Measurements from ENCODE around the gene RALGPS1. TPM values are rescaled to one million over a fixed set of nuclear protein-coding genes. Genes with fewer than 3 reads are reported as not detected.

RALGPS1 gene
- total and polyA plus RNA-seq, 2 of the 8 experiments (the other 6 are each of a cell fraction or from before 2014, with no cell fraction given): 20.0 to 23.5 TPM

GRCh38 chr9:127209220-127209619, 294.6 kb downstream of the RALGPS1 start:
- Histone ChIP-seq H3K14ac (ENCODE audit: insufficient read length) (no peak overlapping the region), H3K18ac (ENCODE audit: extremely low read depth, low read length) (no peak overlapping the region), H3K4me3 (ENCODE audit: extremely low read depth in 1 of 4, insufficient read depth in 2 of 4, low read depth in 3 of 4, low read length in 4 of 4) (no peak overlapping the region), H2BK120ac (replicated peaks; ENCODE audit: low read depth, low read length) (no peak overlapping the region), H3K27ac (ENCODE audit: low read depth, low read length) (no peak overlapping the region), H3K9me3 (ENCODE audit: insufficient read depth in 2 of 2, low read depth in 1 of 2, low read length in 1 of 2) (no peaks in the 10 kb centered on the region), H3K4me2 (ENCODE audit: insufficient read depth in 1 of 2, low read depth in 2 of 2, low read length in 2 of 2) (no peak overlapping the region), H2AK5ac (ENCODE audit: low read depth, low read length) (no peak overlapping the region), H4K5ac (ENCODE audit: insufficient read length, low read depth, low read length) (no peak overlapping the region), H3K56ac (replicated peaks; ENCODE audit: insufficient read length, low read depth, low read length) (no peak overlapping the region), H2AFZ (ENCODE audit: low read length) (no peak overlapping the region), H3K9ac (replicated peaks in 1 of 4; ENCODE audit: extremely low read depth in 1 of 4, low read depth in 3 of 4, low read length in 3 of 4) (no peak overlapping the region), H2BK5ac (ENCODE audit: low read depth, low read length) (no peak overlapping the region), H2BK12ac (ENCODE audit: low read depth, low read length) (no peak overlapping the region), H4K8ac (ENCODE audit: extremely low read depth, insufficient read depth, low read length) (no peak overlapping the region; the same call in 1 of the 2 replicates), H3K79me1 (ENCODE audit: low read depth, low read length) (no peaks in the 10 kb centered on the region), H3K4ac (replicated peaks; ENCODE audit: insufficient read length, low read depth, low read length) (no peak overlapping the region), H2BK15ac (ENCODE audit: low read length) (no peak overlapping the region), H2BK20ac (ENCODE audit: low read length) (no peak overlapping the region), H3K79me2 (ENCODE audit: control insufficient read depth in 1 of 2, insufficient read depth in 2 of 2, low read length in 2 of 2) (no peaks in the 10 kb centered on the region), H3K23ac (ENCODE audit: insufficient read length) (no peak overlapping the region), H4K91ac (replicated peaks; ENCODE audit: insufficient read length, low read length) (peak overlapping the region; percentile 13), H3K36me3 (ENCODE audit: control insufficient read depth in 2 of 4, insufficient read depth in 4 of 4, low read length in 3 of 4) (no peaks in the 10 kb centered on the region), H3K27me3 (replicated peaks in 1 of 4; ENCODE audit: control insufficient read depth in 3 of 4, extremely low read depth in 1 of 4, insufficient read depth in 3 of 4, low read length in 3 of 4) (no peaks in the 10 kb centered on the region), H4K20me1 (replicated peaks in 1 of 2; ENCODE audit: control insufficient read depth in 1 of 2, insufficient read depth in 2 of 2, low read length in 2 of 2) (no peaks in the 10 kb centered on the region), H3K4me1 (replicated peaks in 1 of 4; ENCODE audit: control insufficient read depth in 3 of 4, insufficient read depth in 4 of 4, low read length in 3 of 4) (peaks cover 2 to 12% (median 7%) of the 10 kb centered on the region in 4 experiments), H3K23me2 (ENCODE audit: low read depth, low read length) (no peaks in the 10 kb centered on the region)
- WGBS, 2 experiments (ENCODE audit: extremely low coverage in 1 of 2, insufficient coverage in 1 of 2, insufficient read length in 1 of 2, insufficient replicate concordance in 2 of 2, low coverage in 1 of 2, low lambda C conversion rate in 2 of 2, missing lambda C conversion rate in 1 of 2): 98% methylated on average over 7 of the region's 7 CpGs; no CpG with 5 or more reads in 1 of the 2 experiments
- FAIRE-seq (no peak), DNase-seq (ENCODE audit: low read depth in 1 of 2, low spot score in 2 of 2) (no peak)
- POLR2A ChIA-PET (ENCODE audit: partially characterized antibody): interaction anchor here (2.5 kb wide), 1 partner anchor 11 kb away, joined by 8 read pairs; no protein-coding TSS in a partner anchor
- CTCF ChIA-PET (ENCODE audit: partially characterized antibody): interaction anchor here (0.8 to 6.9 kb wide), 5 partner anchors 11 to 262 kb away, joined by 3 to 87 read pairs (median 4); no protein-coding TSS in a partner anchor
- TF ChIP-seq CTBP2 (IDR thresholded peaks at IDR 0.05; ENCODE audit: borderline replicate concordance, insufficient read depth, insufficient read length, low read length) (no peak), CREB1 (IDR thresholded peaks at IDR 0.05) (no peak), TBP (IDR thresholded peaks at IDR 0.05; ENCODE audit: low read depth, low read length) (no peak), PHF8 (conservative IDR thresholded peaks at IDR 0.05; ENCODE audit: low read depth, low read length) (no peak), KDM5A (IDR thresholded peaks at IDR 0.05; ENCODE audit: low read length) (no peak), SAP30 (IDR thresholded peaks at IDR 0.05; ENCODE audit: insufficient read depth, insufficient replicate concordance, low read length) (no peak), RNF2 (IDR thresholded peaks at IDR 0.05; ENCODE audit: borderline replicate concordance, low read depth, low read length, missing control alignments, poor library complexity, severe bottlenecking) (no peak), SIN3A (conservative IDR thresholded peaks at IDR 0.05 in 1 of 2, IDR thresholded peaks at IDR 0.05 in 1 of 2; ENCODE audit: low read depth in 1 of 2, low read length in 2 of 2) (no peak), JUN (IDR thresholded peaks at IDR 0.05; ENCODE audit: low read depth, low read length) (no peak), RFX5 (IDR thresholded peaks at IDR 0.05; ENCODE audit: borderline replicate concordance, low read depth, low read length) (no peak), HDAC6 (IDR thresholded peaks at IDR 0.05; ENCODE audit: low read depth, low read length) (no peak), SIRT6 (IDR thresholded peaks at IDR 0.05; ENCODE audit: low read length) (no peak), CBX8 (IDR thresholded peaks at IDR 0.05; ENCODE audit: borderline replicate concordance, low read depth, low read length) (no peak), TEAD4 (IDR thresholded peaks at IDR 0.05; ENCODE audit: low read depth, low read length) (no peak)

Data from H1 (cell line).